Neural progenitor cell (in vitro differentiated cells): ENCODE data around the gene FANCC.

Source experiments
- EZH2 ChIP-seq: fragments of 200-600 bp; sonication (generic); IDR thresholded peaks from 2 replicates; pipeline ENCODE4 v1.6.1; 2017; ENCODE audit warnings: antibody characterized with exemption, mild to moderate bottlenecking, moderate library complexity
- EZH2phosphoT487 ChIP-seq: fragments of 200-600 bp; sonication (generic); IDR thresholded peaks from 2 replicates; pipeline ENCODE4 v1.6.1; 2017; ENCODE audit warnings: antibody characterized with exemption
- TF ChIP-seq, protein P1 (sequence below): fragments of 200-600 bp; sonication (generic); IDR thresholded peaks from 2 replicates; pipeline ENCODE4 v1.5.1; 2017; ENCODE audit warnings: antibody characterized with exemption, mild to moderate bottlenecking

DNA sequence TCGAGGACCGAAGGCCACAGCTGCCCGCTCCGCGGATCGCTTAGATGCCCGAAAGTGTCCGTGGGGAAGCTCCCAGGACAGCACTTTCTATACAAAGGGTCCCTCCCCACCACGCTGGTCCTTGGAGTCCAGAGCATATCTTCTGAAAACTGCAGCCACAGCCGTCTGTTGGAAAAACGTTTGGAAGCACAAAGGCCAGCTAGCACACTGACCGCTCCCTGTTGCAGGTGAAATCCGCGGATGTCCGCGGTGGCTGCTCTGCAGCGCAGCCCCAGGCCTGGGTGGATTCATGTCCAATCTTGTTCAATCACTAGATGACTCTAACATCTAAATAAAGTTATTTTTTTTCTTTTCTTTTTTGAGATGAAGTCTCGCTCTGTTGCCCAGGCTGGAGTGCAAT is 32.8 kb upstream of the FANCC start:
- TF ChIP-seq, protein P1, sequence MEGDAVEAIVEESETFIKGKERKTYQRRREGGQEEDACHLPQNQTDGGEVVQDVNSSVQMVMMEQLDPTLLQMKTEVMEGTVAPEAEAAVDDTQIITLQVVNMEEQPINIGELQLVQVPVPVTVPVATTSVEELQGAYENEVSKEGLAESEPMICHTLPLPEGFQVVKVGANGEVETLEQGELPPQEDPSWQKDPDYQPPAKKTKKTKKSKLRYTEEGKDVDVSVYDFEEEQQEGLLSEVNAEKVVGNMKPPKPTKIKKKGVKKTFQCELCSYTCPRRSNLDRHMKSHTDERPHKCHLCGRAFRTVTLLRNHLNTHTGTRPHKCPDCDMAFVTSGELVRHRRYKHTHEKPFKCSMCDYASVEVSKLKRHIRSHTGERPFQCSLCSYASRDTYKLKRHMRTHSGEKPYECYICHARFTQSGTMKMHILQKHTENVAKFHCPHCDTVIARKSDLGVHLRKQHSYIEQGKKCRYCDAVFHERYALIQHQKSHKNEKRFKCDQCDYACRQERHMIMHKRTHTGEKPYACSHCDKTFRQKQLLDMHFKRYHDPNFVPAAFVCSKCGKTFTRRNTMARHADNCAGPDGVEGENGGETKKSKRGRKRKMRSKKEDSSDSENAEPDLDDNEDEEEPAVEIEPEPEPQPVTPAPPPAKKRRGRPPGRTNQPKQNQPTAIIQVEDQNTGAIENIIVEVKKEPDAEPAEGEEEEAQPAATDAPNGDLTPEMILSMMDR, result no peak
- no peak for TF ChIP-seq EZH2
- no peak for TF ChIP-seq EZH2phosphoT487
